Keratinocyte (primary cell): ENCODE measurements around the gene DIS3L2. TPM values are rescaled to one million over a fixed set of nuclear protein-coding genes. Genes with fewer than 3 reads are reported as not detected.

Source experiments
- DNase-seq: peaks from one replicate; pipeline ENCODE4 v3.0.0-alpha.2; 2011; ENCODE audit warnings: low read depth, missing footprints, low spot score
- FAIRE-seq: peaks from 2 replicates; lab custom pipeline; 2011; peaks lifted over from hg19 to GRCh38; lab: Jason Lieb, UNC
- H2AFZ ChIP-seq: 2 replicates; pipeline ENCODE4 v1.6.0; 2012; ENCODE audit warnings: low read length, control low read depth, inconsistent platforms; ENCODE audit not compliant: control insufficient read depth
- H3K27ac ChIP-seq: 2 replicates; pipeline ENCODE4 v1.5.1; 2011; ENCODE audit warnings: low read length; ENCODE audit not compliant: control insufficient read depth, insufficient read depth
- H3K27me3 ChIP-seq: 3 replicates; pipeline ENCODE4 v1.6.0; 2011; ENCODE audit warnings: low read length; ENCODE audit not compliant: control insufficient read depth, insufficient read depth; ENCODE audit errors: extremely low read depth
- H3K36me3 ChIP-seq, 2 experiments: 2 replicates in 1 of 2; 3 replicates in 1 of 2; pipeline ENCODE4 v1.5.1; 2011; ENCODE audit warnings: low read length in 2 of 2, mild to moderate bottlenecking in 1 of 2; ENCODE audit not compliant: control insufficient read depth in 2 of 2, insufficient read depth in 2 of 2; ENCODE audit errors: extremely low read depth in 1 of 2
- H3K4me1 ChIP-seq: 3 replicates; pipeline ENCODE4 v1.5.1; 2011; ENCODE audit warnings: low read length; ENCODE audit not compliant: control insufficient read depth, insufficient read depth; ENCODE audit errors: extremely low read depth
- H3K4me2 ChIP-seq: 3 replicates; pipeline ENCODE4 v1.6.0; 2011; ENCODE audit warnings: low read depth, low read length; ENCODE audit not compliant: control insufficient read depth, insufficient read depth; ENCODE audit errors: extremely low read depth
- H3K4me3 ChIP-seq, 3 experiments: fragments of 200-600 bp in 1 of 3; sonication (generic) in 1 of 3; 2 replicates in 2 of 3; 3 replicates in 1 of 3; pipeline ENCODE4 v1.5.1; 2011 to 2016; ENCODE audit warnings: low read length in 3 of 3, mild to moderate bottlenecking in 3 of 3, control low read depth in 2 of 3, inconsistent platforms in 1 of 3, low read depth in 1 of 3, mixed read lengths in 1 of 3, mixed run types in 1 of 3, moderate library complexity in 1 of 3; ENCODE audit not compliant: control insufficient read depth in 2 of 3, insufficient read depth in 2 of 3; ENCODE audit errors: extremely low read depth in 1 of 3
- H3K79me2 ChIP-seq: 2 replicates; pipeline ENCODE4 v1.6.0; 2012; ENCODE audit warnings: low read length; ENCODE audit not compliant: control insufficient read depth, insufficient read depth
- H3K9ac ChIP-seq: 3 replicates; pipeline ENCODE4 v1.6.0; 2011; ENCODE audit warnings: low read length; ENCODE audit not compliant: control insufficient read depth, insufficient read depth; ENCODE audit errors: extremely low read depth
- H3K9me1 ChIP-seq: 3 replicates; pipeline ENCODE4 v1.6.0; 2011; ENCODE audit warnings: low read length; ENCODE audit not compliant: control insufficient read depth, insufficient read depth; ENCODE audit errors: extremely low read depth
- H3K9me3 ChIP-seq: 2 replicates; pipeline ENCODE4 v1.5.1; 2012; ENCODE audit warnings: low read depth, low read length; ENCODE audit not compliant: control insufficient read depth
- H4K20me1 ChIP-seq: 3 replicates; pipeline ENCODE4 v1.6.0; 2011; ENCODE audit warnings: low read length; ENCODE audit not compliant: control insufficient read depth, insufficient read depth; ENCODE audit errors: extremely low read depth
- EZH2 ChIP-seq: IDR thresholded peaks from one replicate; pipeline ENCODE4 v1.6.1; 2012; ENCODE audit warnings: inconsistent platforms, mild to moderate bottlenecking, low read length, moderate library complexity
- dilution Hi-C: fragments of 300-500 bp; cut with MboI; formaldehyde crosslinking; loops from one replicate; pipeline ENCODE4 v1.7.0; 2020; ENCODE audit warnings: low sequenced_read_pairs; ENCODE audit not compliant: extremely low pct_ligation_motif_present
- polyA plus RNA-seq, 5 experiments: library from polyadenylated mRNA; depleted of rRNA in 3 of 5; stranded (reverse) in 3 of 5; stranded (forward) in 1 of 5; unstranded in 1 of 5; fragments of >200 nt; gene quantifications; 1 replicate in 1 of 5; 2 replicates in 3 of 5; 3 replicates in 1 of 5; pipeline versions ENCODE4 v1.2.1 to v1.2.3, GENCODE V29; 2011 to 2012; ENCODE audit warnings: missing spikeins in 2 of 5, low read depth in 1 of 5, low replicate concordance in 1 of 5
- TF ChIP-seq, protein P1 (sequence below), 3 experiments: IDR thresholded peaks in 1 of 3; conservative IDR thresholded peaks in 1 of 3; optimal IDR thresholded peaks in 1 of 3; 2 replicates in 2 of 3; 3 replicates in 1 of 3; pipeline versions ENCODE3 to v1.5.1; 2011; ENCODE audit warnings: low read length in 3 of 3, mild to moderate bottlenecking in 3 of 3, moderate library complexity in 2 of 3, control low read depth in 1 of 3, inconsistent platforms in 1 of 3; ENCODE audit not compliant: insufficient read depth in 2 of 3; ENCODE audit errors: extremely low read depth in 1 of 3

The DIS3L2 gene
- polyA plus RNA-seq, 1 donor (not counting 4 experiments of a cell fraction or from before 2014, with no cell fraction given): 8.6 TPM

DNA sequence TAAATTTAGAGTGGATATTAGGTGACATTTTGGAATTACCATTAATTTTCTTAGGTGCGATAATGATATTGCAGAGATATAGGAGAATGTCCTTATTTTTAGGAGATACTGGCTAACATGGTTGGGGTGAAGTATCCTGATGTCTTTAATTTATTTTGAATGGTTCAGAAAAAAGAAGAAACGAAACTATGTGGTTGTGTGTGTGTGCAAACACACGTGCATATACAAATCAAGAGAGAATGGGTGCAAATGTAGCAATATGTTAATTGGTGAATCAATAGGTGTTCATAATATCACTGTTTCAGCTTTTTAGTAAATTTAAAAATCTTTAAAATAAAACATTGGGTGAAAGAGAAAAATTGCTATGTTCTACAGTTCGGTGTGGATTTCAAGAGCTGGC lies 140.9 kb downstream of the DIS3L2 start:
- no peaks in the 10 kb centered on the region for H3K9me3 ChIP-seq
- TF ChIP-seq EZH2: no peak
- TF ChIP-seq, protein P1, sequence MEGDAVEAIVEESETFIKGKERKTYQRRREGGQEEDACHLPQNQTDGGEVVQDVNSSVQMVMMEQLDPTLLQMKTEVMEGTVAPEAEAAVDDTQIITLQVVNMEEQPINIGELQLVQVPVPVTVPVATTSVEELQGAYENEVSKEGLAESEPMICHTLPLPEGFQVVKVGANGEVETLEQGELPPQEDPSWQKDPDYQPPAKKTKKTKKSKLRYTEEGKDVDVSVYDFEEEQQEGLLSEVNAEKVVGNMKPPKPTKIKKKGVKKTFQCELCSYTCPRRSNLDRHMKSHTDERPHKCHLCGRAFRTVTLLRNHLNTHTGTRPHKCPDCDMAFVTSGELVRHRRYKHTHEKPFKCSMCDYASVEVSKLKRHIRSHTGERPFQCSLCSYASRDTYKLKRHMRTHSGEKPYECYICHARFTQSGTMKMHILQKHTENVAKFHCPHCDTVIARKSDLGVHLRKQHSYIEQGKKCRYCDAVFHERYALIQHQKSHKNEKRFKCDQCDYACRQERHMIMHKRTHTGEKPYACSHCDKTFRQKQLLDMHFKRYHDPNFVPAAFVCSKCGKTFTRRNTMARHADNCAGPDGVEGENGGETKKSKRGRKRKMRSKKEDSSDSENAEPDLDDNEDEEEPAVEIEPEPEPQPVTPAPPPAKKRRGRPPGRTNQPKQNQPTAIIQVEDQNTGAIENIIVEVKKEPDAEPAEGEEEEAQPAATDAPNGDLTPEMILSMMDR (optimal IDR thresholded peaks at IDR 0.05 in 1 of 3, IDR thresholded peaks at IDR 0.05 in 1 of 3, conservative IDR thresholded peaks at IDR 0.05 in 1 of 3; ENCODE audit: extremely low read depth in 1 of 3, insufficient read depth in 2 of 3, low read length in 3 of 3): no peak
- H3K9me1 ChIP-seq: no peaks in the 10 kb centered on the region
- H2AFZ ChIP-seq: no peak overlapping the region
- no peaks in the 10 kb centered on the region for H3K79me2 ChIP-seq
- no peak overlapping the region for H3K27ac ChIP-seq
- H3K36me3 ChIP-seq: no peaks in the 10 kb centered on the region
- H3K9ac ChIP-seq: no peak overlapping the region
- peaks cover 5% of the 10 kb centered on the region for H3K4me1 ChIP-seq
- no peak overlapping the region for H3K4me3 ChIP-seq
- no peaks in the 10 kb centered on the region for H3K27me3 ChIP-seq
- H4K20me1 ChIP-seq: no peaks in the 10 kb centered on the region
- dilution Hi-C loops: no loop called here
- DNase-seq (no peak), FAIRE-seq (no peak)
- no peak overlapping the region for H3K4me2 ChIP-seq

DNA sequence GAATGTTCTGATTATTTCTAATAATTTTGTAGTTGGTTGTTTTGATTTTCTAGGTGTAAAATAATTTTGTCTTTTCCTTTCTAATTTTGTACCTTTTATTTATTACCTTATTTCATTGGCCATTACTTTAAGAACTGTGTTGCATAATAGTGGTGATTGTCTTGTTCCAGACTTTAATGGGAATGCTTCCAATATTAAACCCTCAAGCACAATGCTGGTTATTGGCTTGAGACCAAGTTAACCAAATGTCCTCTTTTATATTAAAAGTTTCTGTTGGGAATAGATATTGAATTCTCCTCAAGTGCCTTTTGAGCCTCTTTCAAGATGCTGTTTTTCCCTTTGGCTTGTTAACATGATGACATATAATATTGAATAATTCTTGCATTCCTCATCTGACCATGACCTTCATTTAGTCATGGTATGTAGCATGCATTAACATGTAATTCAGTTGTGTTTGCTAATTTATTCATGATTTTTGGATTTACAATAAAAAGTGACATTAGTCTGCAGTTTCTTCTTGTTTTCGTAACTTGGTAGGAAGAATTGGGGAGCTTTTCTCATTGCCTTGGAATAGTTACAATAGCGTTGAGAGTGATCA lies 141.7 kb downstream of the DIS3L2 start:
- Histone ChIP-seq H3K9me3 (no peaks in the 10 kb centered on the region), H3K27ac (no peak overlapping the region), H4K20me1 (no peaks in the 10 kb centered on the region), H3K36me3 (no peaks in the 10 kb centered on the region), H3K4me2 (no peak overlapping the region), H2AFZ (no peak overlapping the region), H3K4me1 (peaks cover 5% of the 10 kb centered on the region), H3K9ac (no peak overlapping the region), H3K4me3 (no peak overlapping the region), H3K79me2 (no peaks in the 10 kb centered on the region), H3K9me1 (no peaks in the 10 kb centered on the region), H3K27me3 (no peaks in the 10 kb centered on the region)
- TF ChIP-seq, protein P1 (optimal IDR thresholded peaks at IDR 0.05 in 1 of 3, IDR thresholded peaks at IDR 0.05 in 1 of 3, conservative IDR thresholded peaks at IDR 0.05 in 1 of 3; ENCODE audit: extremely low read depth in 1 of 3, insufficient read depth in 2 of 3, low read length in 3 of 3): no peak
- TF ChIP-seq EZH2: no peak
- FAIRE-seq (no peak), DNase-seq (no peak)
- dilution Hi-C loops: no loop called here
